Skin of body (tissue), 2 donors: ENCODE measurements around the gene TRAT1. TPM values are rescaled to one million over a fixed set of nuclear protein-coding genes. Genes with fewer than 3 reads are reported as not detected.
"Not testable (repeated sequence)": the region's sequence is repeated elsewhere in the genome, so short reads cannot be mapped to it uniquely, and the experiment has no call there.

Source experiments
- DNase-seq: peaks from one replicate; lab custom pipeline; 2025; lab: John Stamatoyannopoulos, UW
- total RNA-seq: library from RNA; depleted of rRNA; stranded (reverse); fragments of >200 nt; gene quantifications from one replicate; pipeline ENCODE4 v1.2.3, GENCODE V29; 2014

Gene TRAT1, protein sequence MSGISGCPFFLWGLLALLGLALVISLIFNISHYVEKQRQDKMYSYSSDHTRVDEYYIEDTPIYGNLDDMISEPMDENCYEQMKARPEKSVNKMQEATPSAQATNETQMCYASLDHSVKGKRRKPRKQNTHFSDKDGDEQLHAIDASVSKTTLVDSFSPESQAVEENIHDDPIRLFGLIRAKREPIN
- total RNA-seq = 0.59 TPM

DNA sequence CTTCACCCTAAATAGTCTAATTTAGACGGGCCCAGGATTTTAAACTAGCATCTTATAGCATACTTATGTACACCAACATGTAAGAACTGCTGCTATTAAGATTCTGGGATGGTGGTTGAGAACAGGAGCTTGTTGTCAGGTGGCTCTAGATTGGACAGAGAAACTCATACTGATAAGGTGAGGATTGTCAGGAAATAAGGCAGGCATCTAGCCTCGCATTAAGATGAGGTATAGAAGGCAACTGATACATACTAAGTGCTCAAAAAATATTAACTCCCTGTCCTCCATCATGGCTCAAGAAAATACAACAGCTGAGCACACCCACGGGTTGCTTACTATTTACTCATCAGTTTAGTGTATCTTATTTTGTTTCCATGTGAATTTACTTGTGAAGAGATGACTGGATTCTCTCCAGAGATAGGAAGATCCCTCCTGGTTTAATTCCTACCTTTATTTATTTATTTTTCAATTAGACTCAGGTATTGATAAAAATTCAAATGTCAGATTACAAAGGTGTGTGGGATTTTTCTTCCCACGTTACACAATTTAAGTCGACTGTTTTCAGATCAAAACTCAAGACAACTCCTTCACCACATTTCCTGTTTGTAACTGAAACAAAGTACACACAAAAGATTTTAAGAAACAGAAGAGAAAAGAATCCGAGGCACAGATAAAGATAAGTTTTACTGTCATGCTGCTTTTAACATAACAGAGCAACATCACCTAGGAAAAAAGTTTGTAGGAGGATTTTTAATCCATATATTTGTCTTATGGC, at the start of gene TRAT1:
Gene TRAT1 (plus strand): TSS at position 664 of the 775 bp plus-strand sequence. CDS start 142 bp downstream, outside the sequence.
- no peak for DNase-seq

- no peak for DNase-seq
Measured at GRCh38 chr3:108775649-108776048, 46.9 kb upstream of the TRAT1 start.

DNA sequence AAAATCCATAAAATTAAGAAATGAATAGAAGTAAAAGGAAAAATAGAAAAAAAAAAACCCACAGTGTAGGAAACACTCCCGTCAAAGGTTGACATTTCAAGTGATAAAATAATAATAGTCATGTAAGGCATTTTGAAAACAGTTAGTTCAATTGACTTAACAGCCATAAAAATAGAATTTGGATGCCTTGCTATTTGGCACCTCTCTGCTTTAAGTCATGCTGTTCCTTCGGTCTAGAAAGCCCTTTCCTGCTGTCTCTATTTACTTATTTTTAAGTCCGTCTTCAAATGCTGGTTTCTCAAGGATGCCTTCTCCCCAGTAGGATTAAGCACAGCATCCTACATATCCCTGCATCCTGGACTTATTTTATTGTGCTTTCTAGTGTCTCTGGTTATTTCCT, 43.1 kb upstream of the TRAT1 start:
- no peak for DNase-seq

GRCh38 chr3:108780235-108780634, 42.4 kb upstream of the TRAT1 start:
- no peak for DNase-seq

- DNase-seq = no peak
Measured at GRCh38 chr3:108791473-108791872, 31.1 kb upstream of the TRAT1 start.

DNA sequence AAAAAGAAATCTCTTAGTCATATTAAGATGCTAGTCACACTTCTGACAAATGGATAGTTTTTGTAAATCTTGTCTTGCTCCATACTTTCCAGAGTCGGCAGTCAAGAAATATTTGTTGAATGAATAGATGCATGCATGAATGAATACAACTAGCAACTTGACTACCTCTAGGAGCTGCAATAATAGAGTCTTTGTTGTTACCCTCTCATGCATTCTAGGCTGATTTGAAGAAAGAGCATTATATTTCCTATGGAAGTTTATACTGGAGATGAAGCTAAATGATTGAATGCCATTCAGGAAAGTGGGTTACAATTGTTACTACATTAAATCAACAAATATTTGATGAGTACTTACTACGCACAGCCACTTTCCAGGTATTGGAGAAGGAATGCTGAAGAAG, 18.1 kb upstream of the TRAT1 start:
- no peak for DNase-seq

DNA sequence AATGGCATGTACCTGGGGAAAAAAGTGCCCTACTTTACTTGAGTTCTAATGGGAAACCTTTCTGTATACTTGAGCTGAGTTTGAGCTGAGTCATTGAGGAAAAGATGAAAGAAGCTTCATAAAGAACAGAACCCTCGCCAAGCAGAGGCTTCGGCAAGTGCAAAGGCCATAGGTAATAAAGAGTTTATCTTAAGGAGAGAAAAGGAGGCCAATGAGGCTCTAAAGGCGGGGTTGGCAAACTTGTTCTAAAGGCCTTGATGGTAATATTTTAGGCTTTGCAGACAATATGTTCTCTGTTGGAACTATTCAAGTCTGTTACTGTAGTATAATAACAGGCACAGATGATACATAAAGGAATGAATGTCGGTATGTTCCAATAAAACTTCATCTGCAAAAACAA, 17.6 kb upstream of the TRAT1 start:
- no peak for DNase-seq

DNA sequence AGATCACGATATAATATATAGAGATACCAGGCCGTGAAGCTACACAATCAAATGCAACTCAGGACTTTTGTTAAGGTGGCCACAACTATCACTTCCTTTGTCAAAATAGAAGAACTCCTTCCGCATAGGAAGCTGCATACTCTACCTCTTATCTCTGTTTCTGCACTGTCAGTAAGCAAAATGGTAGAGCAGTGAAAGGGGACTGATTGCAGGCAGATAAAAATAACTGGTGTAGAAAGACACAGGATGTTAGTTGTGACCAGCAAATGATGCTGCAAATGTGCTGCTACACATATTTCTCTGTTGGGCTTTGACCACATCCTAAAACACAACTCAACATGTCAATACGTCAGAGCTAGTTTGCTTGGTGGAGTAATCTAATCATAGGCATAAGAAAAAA, 16.3 kb upstream of the TRAT1 start:
- no peak for DNase-seq

GRCh38 chr3:108818404-108818803, 4.2 kb upstream of the TRAT1 start:
- no peak for DNase-seq

DNA sequence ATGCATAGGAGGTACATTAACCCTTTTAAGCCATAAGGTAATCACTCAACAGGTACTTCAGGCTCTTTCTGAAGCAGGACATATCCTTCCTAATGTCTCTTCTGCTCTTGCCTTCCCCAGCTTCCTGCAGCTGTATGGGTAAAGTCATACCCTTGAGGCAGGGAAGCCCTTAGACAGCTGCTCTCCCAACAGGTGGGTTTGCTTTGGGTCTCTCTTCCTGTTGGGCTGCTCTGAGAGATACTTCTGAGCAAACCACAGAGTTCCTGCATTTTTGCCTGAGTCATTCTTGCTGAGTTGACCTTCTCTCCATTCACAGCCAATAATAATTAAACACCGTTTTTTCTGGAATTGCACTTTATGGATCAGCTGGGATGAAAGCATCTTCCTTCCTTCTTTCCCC, 2.0 kb upstream of the TRAT1 start:
- no peak for DNase-seq

DNA sequence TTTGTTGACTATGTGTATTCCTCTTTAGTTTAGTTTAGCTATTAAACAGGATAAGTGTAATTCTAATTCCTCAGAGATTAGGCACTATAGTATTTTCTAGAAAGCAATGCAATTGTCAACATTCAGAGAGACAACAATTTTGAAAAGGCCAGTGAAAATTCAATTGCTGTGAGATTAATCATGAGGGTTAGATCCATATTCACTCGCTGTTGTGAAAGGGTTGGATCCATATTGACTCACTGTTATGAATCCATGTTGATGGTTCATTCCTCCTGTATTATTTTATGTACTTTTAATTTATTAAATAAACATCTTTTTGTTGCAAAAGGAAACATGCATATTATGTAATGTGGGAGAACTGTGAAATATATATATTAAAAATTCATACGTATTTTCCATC, 641 bp downstream of the TRAT1 start:
- no peak for DNase-seq

- not testable (repeated sequence) for DNase-seq
Measured at GRCh38 chr3:108823803-108824202, 1.2 kb downstream of the TRAT1 start.

GRCh38 chr3:108826309-108827187, 4.0 kb downstream of the TRAT1 start:
- DNase-seq = no peak

DNA sequence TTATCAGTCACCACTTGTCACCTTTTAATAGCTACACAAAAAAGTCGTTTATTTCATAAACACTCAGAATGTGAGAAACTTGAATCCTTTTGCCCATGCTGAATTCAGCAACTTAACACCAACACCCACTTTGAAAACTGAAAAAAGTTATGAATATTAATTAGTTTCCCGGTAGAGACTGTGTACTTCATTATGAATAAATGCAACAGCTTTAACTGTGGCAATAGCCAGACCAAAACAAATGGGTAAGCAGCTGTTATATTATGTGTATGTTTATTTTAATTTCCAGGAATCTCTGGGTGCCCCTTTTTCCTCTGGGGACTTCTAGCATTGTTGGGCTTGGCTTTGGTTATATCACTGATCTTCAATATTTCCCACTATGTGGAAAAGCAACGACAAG, 7.8 kb downstream of the TRAT1 start:
- DNase-seq = no peak

DNA sequence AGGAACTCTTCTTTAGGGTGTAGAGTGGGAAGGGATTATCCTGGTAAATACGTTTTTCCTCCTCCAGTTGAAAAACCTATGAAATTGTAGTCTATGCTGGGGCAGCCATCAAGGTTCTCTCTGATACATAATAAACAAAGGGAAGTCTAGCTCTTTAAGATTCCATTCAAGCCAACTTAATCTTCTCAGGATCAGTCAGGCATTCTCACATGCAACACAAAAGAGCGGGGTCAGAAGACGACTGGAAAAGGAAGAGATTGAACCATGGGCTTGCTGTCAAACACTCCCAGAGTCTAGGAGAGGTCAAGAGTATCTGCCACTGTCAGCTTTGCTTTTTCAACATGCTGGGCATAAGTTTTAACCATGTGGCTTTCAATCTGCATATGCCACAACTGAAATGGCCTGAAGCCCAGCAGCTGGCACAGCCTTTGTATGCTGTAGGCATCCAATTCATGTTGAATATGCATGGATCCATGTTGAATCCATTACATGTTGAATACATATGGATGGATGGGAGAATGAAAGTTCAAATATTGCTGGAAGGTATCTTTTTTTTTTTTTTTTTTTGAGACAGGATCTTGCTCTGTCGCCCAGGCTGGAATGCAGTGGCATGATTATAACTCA, 8.5 kb downstream of the TRAT1 start:
- no peak for DNase-seq

GRCh38 chr3:108833611-108834010, 11.0 kb downstream of the TRAT1 start:
- DNase-seq = no peak

- no peak for DNase-seq
Measured at GRCh38 chr3:108834551-108834950, 12.0 kb downstream of the TRAT1 start.

- no peak for DNase-seq
Measured at GRCh38 chr3:108835101-108835500, 12.5 kb downstream of the TRAT1 start.

- DNase-seq = no peak
Measured at GRCh38 chr3:108838436-108838835, 15.8 kb downstream of the TRAT1 start.

DNA sequence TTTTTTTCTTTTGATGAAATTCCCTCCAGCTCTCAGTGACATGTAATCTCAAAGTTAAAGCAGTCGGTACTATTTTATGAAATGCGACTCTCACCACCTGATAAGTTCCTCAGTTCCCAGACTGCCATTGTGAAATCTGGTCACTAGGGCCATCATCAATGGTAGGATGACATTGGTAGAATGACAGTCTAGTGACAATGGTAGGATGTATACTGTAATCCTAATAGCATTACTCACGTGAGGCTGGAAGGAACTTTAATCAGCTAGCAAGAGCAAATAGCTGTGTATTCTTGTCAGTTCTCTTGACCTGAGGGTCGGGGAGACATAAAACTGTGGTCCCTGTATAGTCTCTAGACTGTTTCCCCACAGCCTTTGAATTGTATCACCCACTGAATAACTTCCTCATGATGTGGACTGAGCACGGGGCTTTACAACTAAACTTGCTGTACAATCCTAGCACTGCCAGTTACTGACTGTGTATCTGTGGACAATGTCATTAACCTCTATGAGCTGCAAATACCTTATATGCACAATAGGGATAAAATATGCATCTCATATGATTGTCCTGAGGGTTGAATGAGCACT, 23.2 kb downstream of the TRAT1 start:
- no peak for DNase-seq

DNA sequence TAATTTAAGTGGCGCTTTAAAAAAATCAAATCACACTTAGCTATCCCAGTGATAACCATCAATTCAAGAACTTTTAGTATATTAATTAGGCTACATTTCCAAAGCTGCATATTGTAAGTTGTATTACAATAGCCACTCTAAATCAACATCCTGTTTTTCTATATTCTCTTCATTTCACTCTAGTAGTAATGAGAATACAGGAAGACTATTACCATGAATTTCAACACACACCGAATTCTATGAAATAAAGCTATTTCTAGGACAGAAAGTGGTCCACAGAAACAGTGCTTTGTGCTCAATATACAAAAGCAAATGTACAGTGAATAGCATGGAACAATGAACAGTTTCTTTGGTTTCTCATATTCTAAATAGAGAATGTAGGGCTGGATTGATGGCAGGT, 24.6 kb downstream of the TRAT1 start:
- no peak for DNase-seq
